Skeletal muscle satellite cell (primary cell): Measurements from ENCODE around the gene SIL1.
"Not testable (repeated sequence)": the region's sequence is repeated elsewhere in the genome, so short reads cannot be mapped to it uniquely, and the experiment has no call there.

Source experiments
- H3K27me3 ChIP-seq: 2 replicates; pipeline ENCODE4 v1.7.0; 2013; ENCODE audit warnings: low read length; ENCODE audit not compliant: control insufficient read depth, insufficient read depth
- H3K36me3 ChIP-seq: 2 replicates; pipeline ENCODE4 v1.7.0; 2013; ENCODE audit warnings: mild to moderate bottlenecking, control low read depth, low read length; ENCODE audit not compliant: insufficient read depth
- H3K4me1 ChIP-seq: 2 replicates; pipeline ENCODE4 v1.7.0; 2013; ENCODE audit warnings: low read length; ENCODE audit not compliant: control insufficient read depth, insufficient read depth
- H3K4me2 ChIP-seq: 2 replicates; pipeline ENCODE4 v1.7.0; 2013; ENCODE audit warnings: mild to moderate bottlenecking, low read length
- H3K4me3 ChIP-seq: 2 replicates; pipeline ENCODE4 v1.7.0; 2013; ENCODE audit warnings: low read length
- H3K9ac ChIP-seq: 2 replicates; pipeline ENCODE4 v1.7.0; 2013; ENCODE audit warnings: mild to moderate bottlenecking, low read depth, low read length, moderate library complexity
- H3K9me3 ChIP-seq: replicated peaks from 2 replicates; pipeline ENCODE4 v1.7.0; 2013; ENCODE audit warnings: mild to moderate bottlenecking, control low read depth, low read length

Gene SIL1

DNA sequence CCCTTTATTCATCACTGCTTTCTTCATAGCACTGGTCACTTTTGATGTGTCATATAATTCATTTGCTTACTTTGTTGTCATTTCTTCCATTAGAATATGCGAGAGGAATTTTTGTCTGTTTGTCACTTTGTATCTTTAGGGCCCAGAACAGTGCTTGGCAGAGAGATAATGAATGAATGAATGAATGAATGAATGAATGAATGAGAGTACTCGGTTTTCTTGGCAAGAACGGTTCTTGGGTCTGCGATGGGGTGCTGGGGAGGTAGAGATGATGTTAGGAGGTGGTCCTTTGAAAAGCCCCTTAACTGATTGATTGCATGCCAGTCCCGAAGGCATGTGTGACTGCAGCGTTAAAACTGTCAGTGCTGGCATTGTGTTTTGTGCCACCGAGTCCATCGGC, 270.6 kb downstream of the SIL1 start:
- peaks cover 73% of the 10 kb centered on the region for H3K36me3 ChIP-seq

GRCh38 chr5:138926688-138927448, 271.3 kb downstream of the SIL1 start:
- no peak overlapping the region for H3K4me3 ChIP-seq
- no peak overlapping the region for H3K4me2 ChIP-seq
- H3K36me3 ChIP-seq, result peaks cover 70% of the 10 kb centered on the region
- no peak overlapping the region for H3K9ac ChIP-seq
- H3K4me1 ChIP-seq, result peaks cover 5% of the 10 kb centered on the region
- no peaks in the 10 kb centered on the region for H3K27me3 ChIP-seq
- no peaks in the 10 kb centered on the region for H3K9me3 ChIP-seq

More for the DNA sequence above, 270.6 kb downstream of the SIL1 start:
- Histone ChIP-seq H3K4me2 (no peak overlapping the region), H3K27me3 (no peaks in the 10 kb centered on the region), H3K4me3 (no peak overlapping the region), H3K9ac (no peak overlapping the region), H3K9me3 (no peaks in the 10 kb centered on the region), H3K4me1 (peaks cover 5% of the 10 kb centered on the region)

- Histone ChIP-seq H3K9ac (no peak overlapping the region), H3K4me3 (no peak overlapping the region), H3K9me3 (no peaks in the 10 kb centered on the region), H3K4me2 (no peak overlapping the region), H3K4me1 (peaks cover 6% of the 10 kb centered on the region), H3K36me3 (peaks cover 65% of the 10 kb centered on the region), H3K27me3 (no peaks in the 10 kb centered on the region)
Observed at GRCh38 chr5:138926257-138926656, 271.9 kb downstream of the SIL1 start.

- Histone ChIP-seq H3K4me3 (no peak overlapping the region), H3K27me3 (no peaks in the 10 kb centered on the region), H3K36me3 (peaks cover 65% of the 10 kb centered on the region), H3K9me3 (no peaks in the 10 kb centered on the region), H3K9ac (no peak overlapping the region), H3K4me1 (peaks cover 13% of the 10 kb centered on the region), H3K4me2 (no peak overlapping the region)
Observed at GRCh38 chr5:138925090-138925635, 273.0 kb downstream of the SIL1 start.

- Histone ChIP-seq H3K27me3 (no peaks in the 10 kb centered on the region), H3K4me1 (peaks cover 8% of the 10 kb centered on the region), H3K9ac (no peak overlapping the region), H3K4me2 (no peak overlapping the region), H3K36me3 (peaks cover 57% of the 10 kb centered on the region), H3K4me3 (no peak overlapping the region), H3K9me3 (no peaks in the 10 kb centered on the region)
Observed at GRCh38 chr5:138922494-138922893, 275.7 kb downstream of the SIL1 start.

DNA sequence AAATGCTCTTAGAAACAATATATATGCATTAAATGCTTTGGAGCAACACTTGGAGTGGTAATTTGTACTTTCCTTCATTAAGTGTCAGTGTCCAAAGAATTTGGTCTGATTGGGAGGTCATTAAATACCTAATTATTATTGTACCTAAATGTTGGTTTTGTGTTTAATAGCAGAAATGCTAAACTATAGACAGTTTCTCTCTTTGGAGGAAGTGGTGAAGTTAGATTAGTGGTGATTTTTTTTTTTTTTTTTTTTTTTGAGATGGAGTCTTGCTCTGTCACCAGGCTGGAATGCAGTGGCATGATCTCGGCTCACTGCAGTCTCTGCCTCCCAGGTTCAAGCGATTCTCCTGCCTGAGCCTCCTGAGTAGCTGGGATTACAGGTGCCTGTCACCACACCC, 276.8 kb downstream of the SIL1 start:
- not testable (repeated sequence) for H3K9me3 ChIP-seq, H3K4me1 ChIP-seq, H3K27me3 ChIP-seq, H3K4me3 ChIP-seq, H3K4me2 ChIP-seq, H3K9ac ChIP-seq
- peaks cover 47% of the 10 kb centered on the region for H3K36me3 ChIP-seq

- no peaks in the 10 kb centered on the region for H3K27me3 ChIP-seq
- H3K9ac ChIP-seq, result no peak overlapping the region
- H3K4me2 ChIP-seq, result no peak overlapping the region
- no peak overlapping the region for H3K4me3 ChIP-seq
- peaks cover 8% of the 10 kb centered on the region for H3K4me1 ChIP-seq
- H3K9me3 ChIP-seq, result no peaks in the 10 kb centered on the region
- peaks cover 38% of the 10 kb centered on the region for H3K36me3 ChIP-seq
Observed at GRCh38 chr5:138920181-138920580, 278.0 kb downstream of the SIL1 start.

GRCh38 chr5:138918686-138919085, 279.5 kb downstream of the SIL1 start:
- Histone ChIP-seq H3K36me3 (peaks cover 40% of the 10 kb centered on the region), H3K4me2 (no peak overlapping the region), H3K9ac (no peak overlapping the region)

GRCh38 chr5:138914338-138914737, 283.8 kb downstream of the SIL1 start:
- no peak overlapping the region for H3K9ac ChIP-seq
- H3K4me3 ChIP-seq, result no peak overlapping the region
- no peaks in the 10 kb centered on the region for H3K9me3 ChIP-seq
- H3K4me1 ChIP-seq, result peaks cover 10% of the 10 kb centered on the region
- H3K36me3 ChIP-seq, result peaks cover 36% of the 10 kb centered on the region
- H3K4me2 ChIP-seq, result no peak overlapping the region
- H3K27me3 ChIP-seq, result no peaks in the 10 kb centered on the region

More at GRCh38 chr5:138918686-138919085, 279.5 kb downstream of the SIL1 start:
- Histone ChIP-seq H3K4me1 (peaks cover 8% of the 10 kb centered on the region), H3K9me3 (no peaks in the 10 kb centered on the region), H3K27me3 (no peaks in the 10 kb centered on the region), H3K4me3 (no peak overlapping the region)

DNA sequence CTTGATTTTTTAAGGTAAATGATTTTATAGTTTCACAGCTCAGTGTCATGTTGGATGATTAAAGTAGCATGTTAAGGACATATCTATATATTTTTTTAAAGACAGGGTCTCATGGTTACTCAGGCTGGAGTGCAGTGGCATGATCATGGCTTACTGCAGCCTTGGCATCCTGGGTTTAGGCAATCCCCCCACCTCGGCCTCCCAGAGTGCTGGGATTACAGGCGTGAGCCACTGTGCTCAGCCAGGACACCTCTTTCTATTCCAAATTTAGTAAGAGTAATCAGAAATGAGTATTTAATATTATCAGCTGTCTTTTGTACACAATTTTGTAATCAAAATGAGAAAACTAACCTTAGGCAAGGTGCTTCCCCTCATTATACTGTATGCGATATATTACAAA, 284.4 kb downstream of the SIL1 start:
- Histone ChIP-seq H3K4me1 (peaks cover 10% of the 10 kb centered on the region), H3K9ac (no peak overlapping the region), H3K36me3 (peaks cover 39% of the 10 kb centered on the region), H3K27me3 (no peaks in the 10 kb centered on the region), H3K4me2 (no peak overlapping the region), H3K4me3 (no peak overlapping the region), H3K9me3 (no peaks in the 10 kb centered on the region)

GRCh38 chr5:138912093-138912492, 286.1 kb downstream of the SIL1 start:
- no peak overlapping the region for H3K9ac ChIP-seq
- H3K4me1 ChIP-seq, result peaks cover 10% of the 10 kb centered on the region
- no peak overlapping the region for H3K4me2 ChIP-seq
- H3K4me3 ChIP-seq, result no peak overlapping the region
- H3K27me3 ChIP-seq, result no peaks in the 10 kb centered on the region
- H3K9me3 ChIP-seq, result no peaks in the 10 kb centered on the region
- peaks cover 36% of the 10 kb centered on the region for H3K36me3 ChIP-seq

GRCh38 chr5:138911441-138911840, 286.7 kb downstream of the SIL1 start:
- Histone ChIP-seq H3K36me3 (peaks cover 40% of the 10 kb centered on the region), H3K9ac (no peak overlapping the region), H3K4me2 (no peak overlapping the region)

More at GRCh38 chr5:138911441-138911840, 286.7 kb downstream of the SIL1 start:
- Histone ChIP-seq H3K4me1 (peaks cover 10% of the 10 kb centered on the region), H3K27me3 (no peaks in the 10 kb centered on the region), H3K9me3 (no peaks in the 10 kb centered on the region), H3K4me3 (no peak overlapping the region)
